Nephron (organoid): ENCODE data around the gene WNK2.

Experiments
- H3K27ac Mint-ChIP-seq, 3 experiments: 2 replicates each; pipeline ENCODE4 v1.8.0; 2020; ENCODE audit warnings: mixed read lengths in 3 of 3, mild to moderate bottlenecking in 2 of 3, moderate library complexity in 1 of 3
- H3K27me3 Mint-ChIP-seq: 2 replicates; pipeline ENCODE4 v1.8.0; 2021; ENCODE audit warnings: low read depth, mild to moderate bottlenecking, moderate library complexity, mixed read lengths
- H3K36me3 Mint-ChIP-seq: 2 replicates; pipeline ENCODE4 v1.8.0; 2020; ENCODE audit warnings: low read depth, mixed read lengths
- H3K4me1 Mint-ChIP-seq: 2 replicates; pipeline ENCODE4 v1.8.0; 2020; ENCODE audit warnings: mixed read lengths
- H3K4me3 Mint-ChIP-seq, 3 experiments: 2 replicates each; pipeline ENCODE4 v1.8.0; 2020; ENCODE audit warnings: mild to moderate bottlenecking in 3 of 3, mixed read lengths in 3 of 3, moderate library complexity in 2 of 3
- H3K9me3 Mint-ChIP-seq: 2 replicates; pipeline ENCODE4 v1.8.0; 2020; ENCODE audit warnings: mixed read lengths
- CTCF ChIP-seq, 3 experiments: fragments of 200-600 bp; sonication (generic); IDR thresholded peaks; one replicate each; pipeline ENCODE4 v1.5.0; 2021; ENCODE audit warnings: antibody characterized with exemption in 3 of 3; ENCODE audit not compliant: unreplicated experiment in 3 of 3

WNK2 gene

GRCh38 chr9:93288891-93289883, 105.2 kb downstream of the WNK2 start:
- TF ChIP-seq CTCF (IDR thresholded peaks at IDR 0.05; ENCODE audit: unreplicated experiment in 3 of 3): no peak

GRCh38 chr9:93290495-93291434, 106.8 kb downstream of the WNK2 start:
- no peak overlapping the region for H3K4me3 Mint-ChIP-seq
- no peak for TF ChIP-seq CTCF (IDR thresholded peaks at IDR 0.05; ENCODE audit: unreplicated experiment in 3 of 3)
- H3K9me3 Mint-ChIP-seq: no peaks in the 10 kb centered on the region
- H3K27ac Mint-ChIP-seq: no peak overlapping the region
- H3K4me1 Mint-ChIP-seq: peaks cover 11% of the 10 kb centered on the region
- H3K36me3 Mint-ChIP-seq: no peaks in the 10 kb centered on the region
- peaks cover 8% of the 10 kb centered on the region for H3K27me3 Mint-ChIP-seq

More at GRCh38 chr9:93288891-93289883, 105.2 kb downstream of the WNK2 start:
- peaks cover 8% of the 10 kb centered on the region for H3K27me3 Mint-ChIP-seq
- no peak overlapping the region for H3K4me3 Mint-ChIP-seq
- peaks cover 11% of the 10 kb centered on the region for H3K4me1 Mint-ChIP-seq
- peaks cover 2% of the 10 kb centered on the region for H3K36me3 Mint-ChIP-seq
- no peak overlapping the region for H3K27ac Mint-ChIP-seq
- peaks cover 1% of the 10 kb centered on the region for H3K9me3 Mint-ChIP-seq

GRCh38 chr9:93291536-93292287, 107.8 kb downstream of the WNK2 start:
- TF ChIP-seq CTCF (IDR thresholded peaks at IDR 0.05; ENCODE audit: unreplicated experiment in 3 of 3): no peak
- Mint-ChIP-seq H3K4me3 (no peak overlapping the region), H3K9me3 (no peaks in the 10 kb centered on the region), H3K27ac (no peak overlapping the region), H3K27me3 (peaks cover 8% of the 10 kb centered on the region), H3K4me1 (peaks cover 11% of the 10 kb centered on the region), H3K36me3 (no peaks in the 10 kb centered on the region)

- Mint-ChIP-seq H3K27ac (no peak overlapping the region), H3K36me3 (no peaks in the 10 kb centered on the region), H3K4me1 (peaks cover 11% of the 10 kb centered on the region), H3K27me3 (peaks cover 8% of the 10 kb centered on the region), H3K9me3 (no peaks in the 10 kb centered on the region), H3K4me3 (no peak overlapping the region)
- no peak for TF ChIP-seq CTCF (IDR thresholded peaks at IDR 0.05; ENCODE audit: unreplicated experiment in 3 of 3)
Measured at GRCh38 chr9:93292288-93292615, 108.3 kb downstream of the WNK2 start.

- peaks cover 11% of the 10 kb centered on the region for H3K4me1 Mint-ChIP-seq
- no peak overlapping the region for H3K27ac Mint-ChIP-seq
- TF ChIP-seq CTCF (IDR thresholded peaks at IDR 0.05; ENCODE audit: unreplicated experiment in 3 of 3): no peak
- no peak overlapping the region for H3K4me3 Mint-ChIP-seq
- H3K27me3 Mint-ChIP-seq: peaks cover 4% of the 10 kb centered on the region
- H3K36me3 Mint-ChIP-seq: no peaks in the 10 kb centered on the region
- no peaks in the 10 kb centered on the region for H3K9me3 Mint-ChIP-seq
Measured at GRCh38 chr9:93292664-93293328, 108.9 kb downstream of the WNK2 start.
